HepG2 (cell line): ENCODE data around the gene ADAD2. TPM values are rescaled to one million over a fixed set of nuclear protein-coding genes. Genes with fewer than 3 reads are reported as not detected.
A peak's percentile ranks its signal among the peaks of the same experiment; 100 is the strongest.

Experiments
- BRF2 ChIP-seq: sonication (generic); formaldehyde crosslinking; IDR thresholded peaks from 2 replicates; pipeline ENCODE4 v1.8.1; 2022; ENCODE audit warnings: mild to moderate bottlenecking, missing genetic modification reagents
- DNMT3B ChIP-seq: conservative IDR thresholded peaks from 2 replicates; pipeline ENCODE4 v1.6.1; 2016; ENCODE audit warnings: missing biosample characterization, control low read depth
- FLYWCH1 ChIP-seq: sonication (generic); formaldehyde crosslinking; IDR thresholded peaks from 2 replicates; pipeline ENCODE4 v1.8.1; 2023; ENCODE audit warnings: mild to moderate bottlenecking, missing genetic modification reagents
- FOSL1 ChIP-seq: sonication (generic); formaldehyde crosslinking; IDR thresholded peaks from 2 replicates; pipeline ENCODE4 v1.9.0; 2021; ENCODE audit warnings: missing genetic modification reagents, borderline replicate concordance
- GTF2F1 ChIP-seq: fragments of 150-350 bp; IDR thresholded peaks from 2 replicates; pipeline ENCODE4 v1.6.1; 2014; ENCODE audit warnings: low read length
- HOXA9 ChIP-seq: sonication (generic); formaldehyde crosslinking; IDR thresholded peaks from 2 replicates; pipeline ENCODE4 v1.8.1; 2022; ENCODE audit warnings: missing genetic modification reagents, mild to moderate bottlenecking, moderate library complexity, borderline replicate concordance
- MTA1 ChIP-seq: sonication (generic); formaldehyde crosslinking; IDR thresholded peaks from 2 replicates; pipeline ENCODE4 v1.4.0; 2020; ENCODE audit warnings: missing genetic modification reagents, mild to moderate bottlenecking, borderline replicate concordance
- MTF2 ChIP-seq: sonication (generic); formaldehyde crosslinking; IDR thresholded peaks from 2 replicates; pipeline ENCODE4 v1.5.0; 2020; ENCODE audit warnings: missing genetic modification reagents, borderline replicate concordance
- NCOA1 ChIP-seq: sonication (generic); formaldehyde crosslinking; IDR thresholded peaks from 2 replicates; pipeline ENCODE4 v1.9.0; 2021; ENCODE audit warnings: missing genetic modification reagents
- NFIB ChIP-seq: sonication (generic); formaldehyde crosslinking; IDR thresholded peaks from 2 replicates; pipeline ENCODE4 v1.9.0; 2021; ENCODE audit warnings: missing genetic modification reagents, mild to moderate bottlenecking, borderline replicate concordance
- NFKBIZ ChIP-seq: IDR thresholded peaks from 2 replicates; pipeline ENCODE4 v1.6.1; 2018; ENCODE audit warnings: missing genetic modification reagents, missing compliant biosample characterization
- SP4 ChIP-seq: sonication (generic); formaldehyde crosslinking; IDR thresholded peaks from 2 replicates; pipeline ENCODE4 v1.8.1; 2023; ENCODE audit warnings: mild to moderate bottlenecking, missing genetic modification reagents
- TRAFD1 ChIP-seq: sonication (generic); formaldehyde crosslinking; IDR thresholded peaks from 2 replicates; pipeline ENCODE4 v1.5.1; 2020; ENCODE audit warnings: missing genetic modification reagents, mild to moderate bottlenecking, borderline replicate concordance
- ZBED4 ChIP-seq: sonication (generic); formaldehyde crosslinking; IDR thresholded peaks from 2 replicates; pipeline ENCODE4 v1.4.0; 2020; ENCODE audit warnings: missing genetic modification reagents, borderline replicate concordance
- ZHX1 ChIP-seq: sonication (generic); formaldehyde crosslinking; IDR thresholded peaks from 2 replicates; pipeline ENCODE4 v1.8.1; 2022; ENCODE audit warnings: low read depth, mild to moderate bottlenecking, missing genetic modification reagents
- ZNF160 ChIP-seq: sonication (generic); formaldehyde crosslinking; IDR thresholded peaks from 2 replicates; pipeline ENCODE4 v1.8.0; 2022; ENCODE audit warnings: mild to moderate bottlenecking, inconsistent platforms, missing genetic modification reagents
- ZNF431 ChIP-seq: sonication (generic); formaldehyde crosslinking; IDR thresholded peaks from 2 replicates; pipeline ENCODE4 v1.9.0; 2022; ENCODE audit warnings: missing genetic modification reagents, low read depth, mild to moderate bottlenecking, borderline replicate concordance
- ZNF558 ChIP-seq: sonication (generic); formaldehyde crosslinking; IDR thresholded peaks from 2 replicates; pipeline ENCODE4 v1.9.0; 2022; ENCODE audit warnings: mild to moderate bottlenecking, missing genetic modification reagents, borderline replicate concordance
- polyA plus RNA-seq, 8 experiments: library from polyadenylated mRNA; depleted of rRNA in 3 of 8; stranded (reverse) in 7 of 8; unstranded in 1 of 8; fragments of >200 nt; fragmentation: Illumina TruSeq in 4 of 8; extraction: Trizol in 4 of 8; gene quantifications; 2 replicates each; pipeline versions ENCODE4 v1.2.1 to v1.2.3, GENCODE V29; 2011 to 2016; ENCODE audit warnings: low read depth in 4 of 8, missing spikeins in 1 of 8, mixed read lengths in 1 of 8; ENCODE audit not compliant: insufficient read depth in 1 of 8
- total RNA-seq, 5 experiments: library from RNA; depleted of rRNA; stranded (reverse); fragments of >200 nt; fragmentation: Illumina TruSeq; extraction: Trizol; gene quantifications; 2 replicates each; pipeline ENCODE4 v1.2.3, GENCODE V29; 2016; ENCODE audit warnings: low read depth in 1 of 5

ADAD2 gene
- total and polyA plus RNA-seq, 2 of the 13 experiments (the other 11 are each of a cell fraction or from before 2014, with no cell fraction given) = not detected

GRCh38 chr16:84144859-84145639 lies 45.9 kb upstream of the ADAD2 start, which contains the start of the genes DNAAF1 and HSDL1 (continued):
- TF ChIP-seq FOSL1 (CRISPR knock-in tag) (no peak), NFKBIZ (CRISPR knock-in tag) (0 out of 2 replicates have a peak, but pooled peaks have one; percentile 40), ZHX1 (no peak), ZNF431 (CRISPR knock-in tag) (0 out of 2 replicates have a peak, but pooled peaks have one; percentile 26), NFIB (no peak), ZNF160 (CRISPR knock-in tag) (no peak; the same call in 1 of the 2 replicates), HOXA9 (CRISPR knock-in tag) (no peak), TRAFD1 (CRISPR knock-in tag) (no peak), MTA1 (CRISPR knock-in tag) (no peak), BRF2 (CRISPR knock-in tag) (no peak), ZNF558 (CRISPR knock-in tag) (no peak), FLYWCH1 (CRISPR knock-in tag) (no peak), SP4 (CRISPR knock-in tag) (peak; percentile 74; the same call in 1 of the 2 replicates), ZBED4 (CRISPR knock-in tag) (no peak), MTF2 (peak; percentile 51; the same call in 1 of the 2 replicates), GTF2F1 (no peak), DNMT3B (CRISPR knock-in tag) (no peak), NCOA1 (no peak)
